ENCODE measurements around the gene ARSG. TPM values are rescaled to one million over a fixed set of nuclear protein-coding genes. Genes with fewer than 3 reads are reported as not detected.

ARSG gene
- total and polyA plus RNA-seq, 2 of the 13 experiments (the other 11 are each of a cell fraction or from before 2014, with no cell fraction given): 3.7 to 15.2 TPM

GRCh38 chr17:68398691-68399637, 107.7 kb downstream of the ARSG start (continued):
- TF ChIP-seq ZBTB38 (CRISPR knock-in tag; IDR thresholded peaks at IDR 0.05) (peak; percentile 75; the same call in 1 of the 2 replicates), ZBTB8A (CRISPR knock-in tag; IDR thresholded peaks at IDR 0.05; ENCODE audit: borderline replicate concordance, low read depth) (no peak), PPARG (CRISPR knock-in tag; conservative IDR thresholded peaks at IDR 0.05) (peak; percentile 57; the same call in 1 of the 2 replicates), ZNF280B (CRISPR knock-in tag; IDR thresholded peaks at IDR 0.05; ENCODE audit: borderline replicate concordance) (peak; percentile 70; the same call in 1 of the 2 replicates), ZNF747 (CRISPR knock-in tag; IDR thresholded peaks at IDR 0.05; ENCODE audit: borderline replicate concordance) (peak; percentile 90; the same call in 1 of the 2 replicates), ZBTB44 (CRISPR knock-in tag; IDR thresholded peaks at IDR 0.05) (no peak), SP1 (IDR thresholded peaks at IDR 0.05) (no peak), SP1 (CRISPR knock-in tag; IDR thresholded peaks at IDR 0.05) (peak; percentile 33; the same call in 1 of the 2 replicates), HCFC1 (IDR thresholded peaks at IDR 0.05; ENCODE audit: low read depth, low read length) (no peak), KLF11 (CRISPR knock-in tag; IDR thresholded peaks at IDR 0.05) (peak; percentile 86; the same call in 1 of the 2 replicates)
- TF ChIP-seq, protein P1, sequence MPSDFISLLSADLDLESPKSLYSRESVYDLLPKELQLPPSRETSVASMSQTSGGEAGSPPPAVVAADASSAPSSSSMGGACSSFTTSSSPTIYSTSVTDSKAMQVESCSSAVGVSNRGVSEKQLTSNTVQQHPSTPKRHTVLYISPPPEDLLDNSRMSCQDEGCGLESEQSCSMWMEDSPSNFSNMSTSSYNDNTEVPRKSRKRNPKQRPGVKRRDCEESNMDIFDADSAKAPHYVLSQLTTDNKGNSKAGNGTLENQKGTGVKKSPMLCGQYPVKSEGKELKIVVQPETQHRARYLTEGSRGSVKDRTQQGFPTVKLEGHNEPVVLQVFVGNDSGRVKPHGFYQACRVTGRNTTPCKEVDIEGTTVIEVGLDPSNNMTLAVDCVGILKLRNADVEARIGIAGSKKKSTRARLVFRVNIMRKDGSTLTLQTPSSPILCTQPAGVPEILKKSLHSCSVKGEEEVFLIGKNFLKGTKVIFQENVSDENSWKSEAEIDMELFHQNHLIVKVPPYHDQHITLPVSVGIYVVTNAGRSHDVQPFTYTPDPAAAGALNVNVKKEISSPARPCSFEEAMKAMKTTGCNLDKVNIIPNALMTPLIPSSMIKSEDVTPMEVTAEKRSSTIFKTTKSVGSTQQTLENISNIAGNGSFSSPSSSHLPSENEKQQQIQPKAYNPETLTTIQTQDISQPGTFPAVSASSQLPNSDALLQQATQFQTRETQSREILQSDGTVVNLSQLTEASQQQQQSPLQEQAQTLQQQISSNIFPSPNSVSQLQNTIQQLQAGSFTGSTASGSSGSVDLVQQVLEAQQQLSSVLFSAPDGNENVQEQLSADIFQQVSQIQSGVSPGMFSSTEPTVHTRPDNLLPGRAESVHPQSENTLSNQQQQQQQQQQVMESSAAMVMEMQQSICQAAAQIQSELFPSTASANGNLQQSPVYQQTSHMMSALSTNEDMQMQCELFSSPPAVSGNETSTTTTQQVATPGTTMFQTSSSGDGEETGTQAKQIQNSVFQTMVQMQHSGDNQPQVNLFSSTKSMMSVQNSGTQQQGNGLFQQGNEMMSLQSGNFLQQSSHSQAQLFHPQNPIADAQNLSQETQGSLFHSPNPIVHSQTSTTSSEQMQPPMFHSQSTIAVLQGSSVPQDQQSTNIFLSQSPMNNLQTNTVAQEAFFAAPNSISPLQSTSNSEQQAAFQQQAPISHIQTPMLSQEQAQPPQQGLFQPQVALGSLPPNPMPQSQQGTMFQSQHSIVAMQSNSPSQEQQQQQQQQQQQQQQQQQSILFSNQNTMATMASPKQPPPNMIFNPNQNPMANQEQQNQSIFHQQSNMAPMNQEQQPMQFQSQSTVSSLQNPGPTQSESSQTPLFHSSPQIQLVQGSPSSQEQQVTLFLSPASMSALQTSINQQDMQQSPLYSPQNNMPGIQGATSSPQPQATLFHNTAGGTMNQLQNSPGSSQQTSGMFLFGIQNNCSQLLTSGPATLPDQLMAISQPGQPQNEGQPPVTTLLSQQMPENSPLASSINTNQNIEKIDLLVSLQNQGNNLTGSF (CRISPR knock-in tag; IDR thresholded peaks at IDR 0.05): no peak
- TF ChIP-seq, protein P2, sequence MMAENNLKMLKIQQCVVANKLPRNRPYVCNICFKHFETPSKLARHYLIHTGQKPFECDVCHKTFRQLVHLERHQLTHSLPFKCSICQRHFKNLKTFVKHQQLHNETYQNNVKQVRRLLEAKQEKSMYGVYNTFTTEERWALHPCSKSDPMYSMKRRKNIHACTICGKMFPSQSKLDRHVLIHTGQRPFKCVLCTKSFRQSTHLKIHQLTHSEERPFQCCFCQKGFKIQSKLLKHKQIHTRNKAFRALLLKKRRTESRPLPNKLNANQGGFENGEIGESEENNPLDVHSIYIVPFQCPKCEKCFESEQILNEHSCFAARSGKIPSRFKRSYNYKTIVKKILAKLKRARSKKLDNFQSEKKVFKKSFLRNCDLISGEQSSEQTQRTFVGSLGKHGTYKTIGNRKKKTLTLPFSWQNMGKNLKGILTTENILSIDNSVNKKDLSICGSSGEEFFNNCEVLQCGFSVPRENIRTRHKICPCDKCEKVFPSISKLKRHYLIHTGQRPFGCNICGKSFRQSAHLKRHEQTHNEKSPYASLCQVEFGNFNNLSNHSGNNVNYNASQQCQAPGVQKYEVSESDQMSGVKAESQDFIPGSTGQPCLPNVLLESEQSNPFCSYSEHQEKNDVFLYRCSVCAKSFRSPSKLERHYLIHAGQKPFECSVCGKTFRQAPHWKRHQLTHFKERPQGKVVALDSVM (CRISPR knock-in tag; IDR thresholded peaks at IDR 0.05): peak; percentile 60; the same call in 1 of the 2 replicates
- TF ChIP-seq, protein P3, sequence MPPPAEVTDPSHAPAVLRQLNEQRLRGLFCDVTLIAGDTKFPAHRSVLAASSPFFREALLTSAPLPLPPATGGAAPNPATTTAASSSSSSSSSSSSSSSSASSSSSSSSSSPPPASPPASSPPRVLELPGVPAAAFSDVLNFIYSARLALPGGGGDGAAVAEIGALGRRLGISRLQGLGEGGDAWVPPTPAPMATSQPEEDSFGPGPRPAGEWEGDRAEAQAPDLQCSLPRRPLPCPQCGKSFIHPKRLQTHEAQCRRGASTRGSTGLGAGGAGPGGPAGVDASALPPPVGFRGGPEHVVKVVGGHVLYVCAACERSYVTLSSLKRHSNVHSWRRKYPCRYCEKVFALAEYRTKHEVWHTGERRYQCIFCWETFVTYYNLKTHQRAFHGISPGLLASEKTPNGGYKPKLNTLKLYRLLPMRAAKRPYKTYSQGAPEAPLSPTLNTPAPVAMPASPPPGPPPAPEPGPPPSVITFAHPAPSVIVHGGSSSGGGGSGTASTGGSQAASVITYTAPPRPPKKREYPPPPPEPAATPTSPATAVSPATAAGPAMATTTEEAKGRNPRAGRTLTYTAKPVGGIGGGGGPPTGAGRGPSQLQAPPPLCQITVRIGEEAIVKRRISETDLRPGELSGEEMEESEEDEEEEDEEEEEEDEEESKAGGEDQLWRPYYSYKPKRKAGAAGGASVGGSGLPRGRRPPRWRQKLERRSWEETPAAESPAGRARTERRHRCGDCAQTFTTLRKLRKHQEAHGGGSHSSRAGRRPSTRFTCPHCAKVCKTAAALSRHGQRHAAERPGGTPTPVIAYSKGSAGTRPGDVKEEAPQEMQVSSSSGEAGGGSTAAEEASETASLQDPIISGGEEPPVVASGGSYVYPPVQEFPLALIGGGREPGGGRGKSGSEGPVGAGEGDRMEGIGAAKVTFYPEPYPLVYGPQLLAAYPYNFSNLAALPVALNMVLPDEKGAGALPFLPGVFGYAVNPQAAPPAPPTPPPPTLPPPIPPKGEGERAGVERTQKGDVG (CRISPR knock-in tag; IDR thresholded peaks at IDR 0.05; ENCODE audit: borderline replicate concordance): peak; percentile 66; the same call in 1 of the 2 replicates
